MM.1S (cell line): Measurements from ENCODE around the gene TEAD2.

Experiments used
- CTCF ChIP-seq: fragments of 300-600 bp; sonication (generic); IDR thresholded peaks from 2 replicates; pipeline ENCODE4 v1.5.1; 2016; ENCODE audit warnings: antibody characterized with exemption, low read length, mixed read lengths
- EZH2 ChIP-seq: fragments of 300-600 bp; sonication (generic); optimal IDR thresholded peaks from 2 replicates; pipeline ENCODE3; 2017; ENCODE audit warnings: low read depth, mild to moderate bottlenecking, antibody characterized with exemption, low read length, mixed read lengths

GRCh38 chr19:49393881-49394280 is 31.7 kb upstream of the TEAD2 start:
- TF ChIP-seq CTCF = no peak
- TF ChIP-seq EZH2 = no peak
